ENCODE measurements around the gene NR2C1.
A peak's percentile ranks its signal among the peaks of the same experiment; 100 is the strongest.

Gene NR2C1

DNA sequence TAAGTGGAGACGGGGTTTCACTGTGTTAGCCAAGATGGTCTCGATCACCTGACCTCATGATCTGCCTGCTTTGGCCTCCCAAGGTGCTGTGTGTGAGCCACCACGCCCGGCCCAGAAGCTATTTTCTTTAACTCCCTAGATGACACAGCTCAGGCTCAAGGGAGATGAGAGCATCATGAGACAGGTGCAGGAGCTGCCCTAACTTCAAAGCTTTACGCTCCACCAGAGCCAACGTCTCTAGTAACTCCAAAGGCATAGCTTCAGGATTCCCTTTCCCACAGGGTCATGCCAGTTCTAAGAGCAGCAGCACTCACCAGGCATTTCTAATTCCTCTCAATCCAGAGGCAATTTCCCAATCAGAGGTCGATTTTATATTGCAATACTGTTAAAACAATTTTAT is 91.0 kb downstream of the NR2C1 start:
- H3K4me3 ChIP-seq (ENCODE audit: low read depth, low read length), result no peak overlapping the region
- DNase-seq (ENCODE audit: low read depth), result no peak
- TF ChIP-seq, protein P1, sequence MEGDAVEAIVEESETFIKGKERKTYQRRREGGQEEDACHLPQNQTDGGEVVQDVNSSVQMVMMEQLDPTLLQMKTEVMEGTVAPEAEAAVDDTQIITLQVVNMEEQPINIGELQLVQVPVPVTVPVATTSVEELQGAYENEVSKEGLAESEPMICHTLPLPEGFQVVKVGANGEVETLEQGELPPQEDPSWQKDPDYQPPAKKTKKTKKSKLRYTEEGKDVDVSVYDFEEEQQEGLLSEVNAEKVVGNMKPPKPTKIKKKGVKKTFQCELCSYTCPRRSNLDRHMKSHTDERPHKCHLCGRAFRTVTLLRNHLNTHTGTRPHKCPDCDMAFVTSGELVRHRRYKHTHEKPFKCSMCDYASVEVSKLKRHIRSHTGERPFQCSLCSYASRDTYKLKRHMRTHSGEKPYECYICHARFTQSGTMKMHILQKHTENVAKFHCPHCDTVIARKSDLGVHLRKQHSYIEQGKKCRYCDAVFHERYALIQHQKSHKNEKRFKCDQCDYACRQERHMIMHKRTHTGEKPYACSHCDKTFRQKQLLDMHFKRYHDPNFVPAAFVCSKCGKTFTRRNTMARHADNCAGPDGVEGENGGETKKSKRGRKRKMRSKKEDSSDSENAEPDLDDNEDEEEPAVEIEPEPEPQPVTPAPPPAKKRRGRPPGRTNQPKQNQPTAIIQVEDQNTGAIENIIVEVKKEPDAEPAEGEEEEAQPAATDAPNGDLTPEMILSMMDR (IDR thresholded peaks at IDR 0.05; ENCODE audit: low read depth, low read length, missing control alignments), result no peak

DNA sequence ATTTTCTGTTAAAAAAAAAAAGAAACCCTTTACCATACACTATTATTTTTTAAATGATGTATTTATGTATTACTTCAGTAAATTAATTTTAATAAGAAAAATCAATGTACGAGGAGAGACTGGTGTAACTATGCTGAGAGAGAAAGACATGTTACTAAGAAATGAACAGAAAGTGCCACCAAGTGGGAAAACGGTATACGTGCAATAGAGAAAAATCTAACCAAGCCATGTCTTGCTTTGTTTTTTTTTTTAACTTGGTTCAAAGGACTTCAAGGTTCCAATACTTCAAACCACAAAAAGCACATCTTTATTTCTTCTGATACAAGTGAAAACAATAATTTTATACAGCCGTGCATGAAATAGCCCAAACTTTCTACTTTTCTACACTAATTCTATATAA is 92.8 kb downstream of the NR2C1 start:
- H3K4me3 ChIP-seq (ENCODE audit: low read depth, low read length), result no peak overlapping the region
- DNase-seq (ENCODE audit: low read depth), result no peak
- TF ChIP-seq, protein P1 (IDR thresholded peaks at IDR 0.05; ENCODE audit: low read depth, low read length, missing control alignments), result peak; percentile 30

DNA sequence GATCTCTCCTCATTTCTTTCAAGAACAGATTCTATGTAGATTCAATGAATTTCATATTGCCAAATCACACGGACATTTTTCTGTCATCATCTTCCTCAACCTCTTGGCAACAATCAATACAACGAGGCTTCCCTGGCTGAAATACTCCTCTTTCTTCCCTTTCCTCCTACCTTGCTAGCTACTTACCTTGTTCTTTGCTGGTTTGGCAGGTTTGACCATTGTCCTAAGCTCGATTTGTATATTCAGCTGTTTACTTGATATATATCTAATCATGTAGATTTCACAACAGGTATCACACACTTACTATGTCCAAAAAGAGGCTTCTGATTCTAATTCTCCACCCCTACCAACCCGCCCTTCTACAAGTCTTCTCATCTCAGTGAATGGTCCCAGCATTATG is 93.5 kb downstream of the NR2C1 start:
- H3K4me3 ChIP-seq (ENCODE audit: low read depth, low read length), result no peak overlapping the region
- TF ChIP-seq, protein P1 (IDR thresholded peaks at IDR 0.05; ENCODE audit: low read depth, low read length, missing control alignments), result no peak
- DNase-seq (ENCODE audit: low read depth), result no peak

DNA sequence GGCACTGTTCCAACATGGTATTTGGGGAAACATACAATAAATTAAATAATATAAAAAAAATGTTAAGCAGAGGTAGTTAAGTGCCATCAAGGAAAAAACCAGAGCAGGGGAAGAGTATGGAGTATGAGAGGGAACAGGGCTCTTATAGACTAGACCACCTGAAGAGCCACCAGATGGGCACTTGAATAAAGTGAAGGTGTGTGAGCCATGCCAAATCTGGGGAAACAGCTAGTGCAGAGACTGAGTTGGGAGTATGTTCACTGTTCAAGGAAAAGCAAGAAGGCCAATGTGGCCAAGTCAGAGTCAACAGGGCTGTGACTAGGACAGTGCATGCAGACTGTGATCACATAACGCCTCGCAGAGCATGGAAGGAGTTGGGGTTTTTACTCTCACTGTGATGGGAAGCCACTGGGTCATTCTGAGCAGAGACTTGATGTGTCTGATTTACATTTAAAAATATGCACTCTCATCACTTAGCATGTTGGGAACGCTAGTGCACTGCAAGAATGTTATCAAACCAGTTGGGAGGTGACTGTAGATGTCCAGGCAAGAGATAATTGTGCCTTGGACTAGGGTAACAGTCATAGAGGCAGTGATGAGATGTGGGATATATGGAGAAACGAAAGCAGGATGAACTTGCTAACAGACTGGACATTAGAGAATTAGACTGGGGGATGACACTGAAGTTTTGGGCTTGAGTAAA is 95.5 kb downstream of the NR2C1 start:
- TF ChIP-seq, protein P1 (IDR thresholded peaks at IDR 0.05; ENCODE audit: low read depth, low read length, missing control alignments), result no peak
- H3K4me3 ChIP-seq (ENCODE audit: low read depth, low read length), result no peak overlapping the region
- DNase-seq (ENCODE audit: low read depth), result no peak

DNA sequence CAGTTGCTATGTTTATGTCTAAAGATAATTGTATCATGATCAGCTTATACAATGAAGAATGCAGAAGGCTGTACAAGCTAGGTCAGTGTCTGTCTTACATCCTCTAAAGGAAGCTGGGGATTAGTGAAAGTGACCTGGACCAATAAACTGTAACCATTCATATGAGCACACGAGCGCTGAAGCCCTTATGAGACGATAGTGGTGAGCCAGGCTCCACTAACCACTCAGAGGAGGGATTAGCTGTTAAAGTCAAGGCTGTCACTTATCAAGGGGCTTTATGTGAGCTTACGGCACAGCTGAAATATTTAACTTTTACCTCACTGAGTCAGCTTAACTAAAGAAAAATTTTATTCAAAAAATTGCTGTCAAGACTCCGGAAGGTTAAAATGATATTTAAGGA is 100.2 kb downstream of the NR2C1 start:
- no peak for DNase-seq (ENCODE audit: low read depth)
- no peak overlapping the region for H3K4me3 ChIP-seq (ENCODE audit: low read depth, low read length)
- TF ChIP-seq, protein P1 (IDR thresholded peaks at IDR 0.05; ENCODE audit: low read depth, low read length, missing control alignments), result no peak

DNA sequence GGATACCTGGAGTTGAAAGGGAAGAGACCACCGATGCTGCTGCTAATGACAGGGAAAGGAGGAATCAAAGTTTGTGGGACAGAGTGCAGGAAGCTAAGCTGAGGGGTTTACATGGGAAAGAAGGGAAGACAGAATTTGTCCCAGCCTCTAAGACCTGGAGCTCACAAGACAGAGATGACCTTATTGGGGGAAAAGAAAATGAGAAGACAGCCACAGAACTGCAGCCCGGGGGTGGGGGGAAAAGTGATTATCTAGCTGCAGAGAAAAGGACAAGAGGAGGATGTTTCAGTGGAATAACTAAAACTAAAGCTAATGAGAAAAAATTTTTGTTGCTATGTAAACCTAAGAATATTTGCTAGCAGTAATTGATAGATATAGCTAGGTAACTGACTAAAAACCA is 100.6 kb downstream of the NR2C1 start:
- H3K4me3 ChIP-seq (ENCODE audit: low read depth, low read length), result no peak overlapping the region
- TF ChIP-seq, protein P1 (IDR thresholded peaks at IDR 0.05; ENCODE audit: low read depth, low read length, missing control alignments), result no peak
- no peak for DNase-seq (ENCODE audit: low read depth)

DNA sequence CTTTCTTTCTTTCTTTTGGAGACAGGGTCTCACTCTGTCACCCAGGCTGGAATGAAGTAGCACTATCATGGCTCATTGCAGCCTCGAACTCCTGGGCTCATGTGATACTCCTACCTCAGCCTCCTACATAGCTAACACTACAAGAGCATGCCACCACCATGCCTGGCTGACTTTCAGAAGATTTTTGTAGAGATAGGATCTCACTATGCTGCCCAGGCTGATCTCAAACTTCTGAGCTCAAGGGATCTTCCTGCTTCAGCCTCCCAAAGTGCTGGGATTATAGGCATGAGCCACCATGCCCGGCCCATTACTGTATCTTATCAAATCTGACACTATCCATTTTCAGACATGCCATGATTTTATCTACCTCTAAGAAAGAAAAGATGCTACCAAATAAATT is 101.5 kb downstream of the NR2C1 start:
- DNase-seq (ENCODE audit: low read depth), result no peak
- H3K4me3 ChIP-seq (ENCODE audit: low read depth, low read length), result no peak overlapping the region
- TF ChIP-seq, protein P1 (IDR thresholded peaks at IDR 0.05; ENCODE audit: low read depth, low read length, missing control alignments), result no peak

Measured in GM12864 (cell line).